PC-9 (cell line): Measurements from ENCODE around the gene SYDE2.

Source experiments
- CTCF ChIP-seq: fragments of 200-600 bp; sonication (generic); conservative IDR thresholded peaks from 2 replicates; pipeline ENCODE4 v1.6.1; 2017; ENCODE audit warnings: mixed run types, antibody characterized with exemption, mild to moderate bottlenecking, moderate library complexity
- EZH2 ChIP-seq: fragments of 200-600 bp; sonication (generic); IDR thresholded peaks from 2 replicates; pipeline ENCODE4 v1.8.0; 2017; ENCODE audit warnings: antibody characterized with exemption, low read depth

- TF ChIP-seq CTCF (no peak), EZH2 (no peak)
Observed at GRCh38 chr1:85116856-85117255, 84.0 kb downstream of the SYDE2 start.
